ENCODE results near the gene TEX101. TPM values are rescaled to one million over a fixed set of nuclear protein-coding genes. Genes with fewer than 3 reads are reported as not detected.

TEX101 gene
- total RNA-seq, 1 experiment from 2014 or later = not detected

GRCh38 chr19:43445426-43445825 lies 30.7 kb downstream of the TEX101 start:
- no peak overlapping the region for H3K4me3 ChIP-seq
- H3K36me3 ChIP-seq = no peaks in the 10 kb centered on the region
- peaks cover under 1% of the 10 kb centered on the region; the same call in 1 of the 2 replicates for H3K4me1 ChIP-seq (replicated peaks)
- DNase-seq (ENCODE audit: low read depth in 1 of 2, low spot score in 2 of 2) = no peak
- H3K9me3 ChIP-seq (replicated peaks) = no peaks in the 10 kb centered on the region
- H3K27me3 ChIP-seq (replicated peaks) = no peaks in the 10 kb centered on the region
- H3K27ac ChIP-seq = no peak overlapping the region

- H3K27me3 ChIP-seq (replicated peaks) = no peaks in the 10 kb centered on the region
- peak; percentile 58 to 65 for DNase-seq (ENCODE audit: low read depth in 1 of 2, low spot score in 2 of 2)
- H3K9me3 ChIP-seq (replicated peaks) = no peaks in the 10 kb centered on the region
- H3K4me3 ChIP-seq = no peak overlapping the region
- H3K36me3 ChIP-seq = no peaks in the 10 kb centered on the region
- peaks cover 7% of the 10 kb centered on the region for H3K4me1 ChIP-seq (replicated peaks)
- H3K27ac ChIP-seq = no peak overlapping the region
Measured at GRCh38 chr19:43446746-43447489, 32.2 kb downstream of the TEX101 start.

- no peak overlapping the region for H3K27ac ChIP-seq
- no peaks in the 10 kb centered on the region for H3K36me3 ChIP-seq
- no peak overlapping the region for H3K4me3 ChIP-seq
- H3K9me3 ChIP-seq (replicated peaks) = 0 out of 2 replicates have a peak, but pooled peaks cover under 1% of the 10 kb centered on the region
- no peak for DNase-seq (ENCODE audit: low read depth in 1 of 2, low spot score in 2 of 2)
- H3K27me3 ChIP-seq (replicated peaks) = no peaks in the 10 kb centered on the region
- H3K4me1 ChIP-seq (replicated peaks) = peaks cover 7% of the 10 kb centered on the region
Measured at GRCh38 chr19:43447655-43448054, 33.0 kb downstream of the TEX101 start.

GRCh38 chr19:43450545-43450997 lies 35.9 kb downstream of the TEX101 start:
- H3K27me3 ChIP-seq (replicated peaks) = no peaks in the 10 kb centered on the region
- H3K4me3 ChIP-seq = no peak overlapping the region
- no peaks in the 10 kb centered on the region for H3K36me3 ChIP-seq
- DNase-seq (ENCODE audit: low read depth in 1 of 2, low spot score in 2 of 2) = peak in 1 of 2 experiments; percentile 33
- H3K4me1 ChIP-seq (replicated peaks) = peaks cover 7% of the 10 kb centered on the region
- 0 out of 2 replicates have a peak overlapping the region, but pooled peaks have one; percentile 9 for H3K27ac ChIP-seq
- 0 out of 2 replicates have a peak, but pooled peaks cover 3% of the 10 kb centered on the region for H3K9me3 ChIP-seq (replicated peaks)

- DNase-seq (ENCODE audit: low read depth in 1 of 2, low spot score in 2 of 2) = no peak
- no peaks in the 10 kb centered on the region for H3K36me3 ChIP-seq
- H3K4me3 ChIP-seq = no peak overlapping the region
- peaks cover 7% of the 10 kb centered on the region for H3K4me1 ChIP-seq (replicated peaks)
- H3K9me3 ChIP-seq (replicated peaks) = 0 out of 2 replicates have a peak, but pooled peaks cover 3% of the 10 kb centered on the region
- no peak overlapping the region for H3K27ac ChIP-seq
- no peaks in the 10 kb centered on the region for H3K27me3 ChIP-seq (replicated peaks)
Measured at GRCh38 chr19:43452582-43452981, 37.9 kb downstream of the TEX101 start.

GRCh38 chr19:43454031-43454430 lies 39.3 kb downstream of the TEX101 start:
- H3K4me3 ChIP-seq = no peak overlapping the region
- H3K36me3 ChIP-seq = no peaks in the 10 kb centered on the region
- H3K4me1 ChIP-seq (replicated peaks) = peaks cover 7% of the 10 kb centered on the region
- H3K9me3 ChIP-seq (replicated peaks) = 0 out of 2 replicates have a peak, but pooled peaks cover 3% of the 10 kb centered on the region
- no peak overlapping the region for H3K27ac ChIP-seq
- no peak for DNase-seq (ENCODE audit: low read depth in 1 of 2, low spot score in 2 of 2)
- H3K27me3 ChIP-seq (replicated peaks) = no peaks in the 10 kb centered on the region

- no peak overlapping the region for H3K4me3 ChIP-seq
- no peaks in the 10 kb centered on the region for H3K27me3 ChIP-seq (replicated peaks)
- H3K4me1 ChIP-seq (replicated peaks) = peaks cover 5% of the 10 kb centered on the region
- no peak overlapping the region for H3K27ac ChIP-seq
- H3K9me3 ChIP-seq (replicated peaks) = 0 out of 2 replicates have a peak, but pooled peaks cover 3% of the 10 kb centered on the region
- H3K36me3 ChIP-seq = no peaks in the 10 kb centered on the region
- no peak for DNase-seq (ENCODE audit: low read depth in 1 of 2, low spot score in 2 of 2)
Measured at GRCh38 chr19:43455321-43456113, 40.8 kb downstream of the TEX101 start.

GRCh38 chr19:43457809-43458208 lies 43.1 kb downstream of the TEX101 start:
- Histone ChIP-seq H3K4me3 (no peak overlapping the region), H3K27ac (no peak overlapping the region), H3K36me3 (no peaks in the 10 kb centered on the region), H3K27me3 (replicated peaks) (no peaks in the 10 kb centered on the region), H3K4me1 (replicated peaks) (peaks cover under 1% of the 10 kb centered on the region; the same call in 1 of the 2 replicates), H3K9me3 (replicated peaks) (0 out of 2 replicates have a peak, but pooled peaks cover under 1% of the 10 kb centered on the region)
- DNase-seq (ENCODE audit: low read depth in 1 of 2, low spot score in 2 of 2) = no peak

- Histone ChIP-seq H3K4me3 (no peak overlapping the region), H3K9me3 (replicated peaks) (no peaks in the 10 kb centered on the region), H3K36me3 (no peaks in the 10 kb centered on the region), H3K27me3 (replicated peaks) (no peaks in the 10 kb centered on the region), H3K27ac (no peak overlapping the region), H3K4me1 (replicated peaks) (peaks cover 14% of the 10 kb centered on the region)
- no peak for DNase-seq (ENCODE audit: low read depth in 1 of 2, low spot score in 2 of 2)
Measured at GRCh38 chr19:43460362-43461016, 45.8 kb downstream of the TEX101 start.

GRCh38 chr19:43461303-43461702 lies 46.6 kb downstream of the TEX101 start:
- Histone ChIP-seq H3K27ac (no peak overlapping the region), H3K4me1 (replicated peaks) (peaks cover 14% of the 10 kb centered on the region), H3K4me3 (no peak overlapping the region), H3K36me3 (no peaks in the 10 kb centered on the region), H3K27me3 (replicated peaks) (no peaks in the 10 kb centered on the region), H3K9me3 (replicated peaks) (no peaks in the 10 kb centered on the region)
- DNase-seq (ENCODE audit: low read depth in 1 of 2, low spot score in 2 of 2) = no peak

GRCh38 chr19:43462383-43462782 lies 47.7 kb downstream of the TEX101 start:
- Histone ChIP-seq H3K27ac (no peak overlapping the region), H3K36me3 (no peaks in the 10 kb centered on the region), H3K9me3 (replicated peaks) (no peaks in the 10 kb centered on the region), H3K4me3 (no peak overlapping the region), H3K27me3 (replicated peaks) (no peaks in the 10 kb centered on the region), H3K4me1 (replicated peaks) (peaks cover 21% of the 10 kb centered on the region)
- DNase-seq (ENCODE audit: low read depth in 1 of 2, low spot score in 2 of 2) = no peak

- peak overlapping the region; percentile 54 for H3K4me3 ChIP-seq
- no peaks in the 10 kb centered on the region for H3K9me3 ChIP-seq (replicated peaks)
- peaks cover 26% of the 10 kb centered on the region for H3K4me1 ChIP-seq (replicated peaks)
- no peak for DNase-seq (ENCODE audit: low read depth in 1 of 2, low spot score in 2 of 2)
- H3K27ac ChIP-seq = no peak overlapping the region
- no peaks in the 10 kb centered on the region for H3K27me3 ChIP-seq (replicated peaks)
- no peaks in the 10 kb centered on the region for H3K36me3 ChIP-seq
Measured at GRCh38 chr19:43462785-43463380, 48.2 kb downstream of the TEX101 start.
